AG20443 (cell line): Measurements from ENCODE around the gene RASSF6.
A peak's percentile ranks its signal among the peaks of the same experiment; 100 is the strongest.
"Not testable (repeated sequence)": the region's sequence is repeated elsewhere in the genome, so short reads cannot be mapped to it uniquely, and the experiment has no call there.

Experiments
- DNase-seq: peaks from one replicate; pipeline ENCODE4 v3.0.0; 2012; ENCODE audit warnings: low spot score, mixed read lengths

Gene RASSF6

DNA sequence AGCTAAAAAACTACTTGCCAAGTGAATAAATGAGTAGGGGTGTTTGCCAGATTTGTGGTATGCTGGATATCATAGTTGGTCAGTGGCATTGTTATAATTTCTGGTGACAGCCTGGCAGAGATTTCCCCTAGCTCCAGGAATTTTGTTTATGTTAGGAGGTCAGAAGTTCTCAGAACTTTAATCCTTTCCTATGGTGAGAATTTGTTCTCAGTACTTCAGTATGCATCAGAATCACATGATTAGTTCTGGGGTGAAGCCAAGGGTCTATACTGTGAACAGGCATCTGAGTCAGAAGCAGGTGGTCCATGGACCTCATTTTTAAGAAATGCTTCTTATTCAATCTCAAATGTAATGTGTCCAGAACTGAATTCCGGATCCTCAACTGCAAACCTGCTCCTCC is 10.5 kb downstream of the RASSF6 start:
- DNase-seq = no peak

DNA sequence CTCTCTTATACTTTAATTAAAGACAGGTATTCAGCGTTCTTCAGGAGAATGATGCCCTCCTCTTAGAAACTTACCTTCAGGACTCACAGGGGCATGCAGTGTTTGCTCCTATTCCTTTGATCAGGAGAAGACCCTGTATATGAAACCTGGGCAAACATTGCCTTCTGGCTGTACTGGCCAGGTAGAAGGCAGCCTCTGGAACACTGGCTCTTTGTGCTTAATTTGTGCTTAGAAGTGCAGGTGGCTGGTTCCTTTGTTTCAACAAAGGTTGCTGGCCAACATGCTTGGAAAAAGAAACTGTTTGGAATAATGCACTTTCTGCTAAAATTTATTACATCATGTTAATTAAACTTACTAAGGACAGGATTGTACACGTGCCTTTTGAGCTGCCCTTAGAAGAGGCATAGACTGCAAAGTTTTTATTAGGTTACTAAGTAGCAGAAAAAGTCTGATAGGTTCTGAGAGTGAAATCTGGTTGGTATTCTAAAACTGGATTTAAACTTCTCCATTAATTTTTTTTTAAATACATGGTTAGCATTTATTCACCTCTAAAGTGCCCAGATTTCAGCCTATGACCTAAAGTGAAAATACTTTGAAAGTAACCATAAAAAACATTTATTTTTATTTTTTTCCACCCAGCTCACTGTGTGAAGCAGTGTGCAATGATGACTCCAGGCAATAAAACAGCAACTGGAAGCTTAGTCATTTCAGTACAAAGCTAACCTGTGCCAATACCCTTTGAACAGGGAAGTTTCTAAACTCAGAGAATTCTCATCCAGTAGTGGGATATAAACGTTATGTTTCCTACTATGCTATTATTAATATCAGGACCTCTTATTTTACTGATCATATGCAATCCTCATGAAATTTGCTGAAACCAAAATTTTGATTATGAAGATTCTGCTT is 11.3 kb downstream of the RASSF6 start:
- DNase-seq = no peak

DNA sequence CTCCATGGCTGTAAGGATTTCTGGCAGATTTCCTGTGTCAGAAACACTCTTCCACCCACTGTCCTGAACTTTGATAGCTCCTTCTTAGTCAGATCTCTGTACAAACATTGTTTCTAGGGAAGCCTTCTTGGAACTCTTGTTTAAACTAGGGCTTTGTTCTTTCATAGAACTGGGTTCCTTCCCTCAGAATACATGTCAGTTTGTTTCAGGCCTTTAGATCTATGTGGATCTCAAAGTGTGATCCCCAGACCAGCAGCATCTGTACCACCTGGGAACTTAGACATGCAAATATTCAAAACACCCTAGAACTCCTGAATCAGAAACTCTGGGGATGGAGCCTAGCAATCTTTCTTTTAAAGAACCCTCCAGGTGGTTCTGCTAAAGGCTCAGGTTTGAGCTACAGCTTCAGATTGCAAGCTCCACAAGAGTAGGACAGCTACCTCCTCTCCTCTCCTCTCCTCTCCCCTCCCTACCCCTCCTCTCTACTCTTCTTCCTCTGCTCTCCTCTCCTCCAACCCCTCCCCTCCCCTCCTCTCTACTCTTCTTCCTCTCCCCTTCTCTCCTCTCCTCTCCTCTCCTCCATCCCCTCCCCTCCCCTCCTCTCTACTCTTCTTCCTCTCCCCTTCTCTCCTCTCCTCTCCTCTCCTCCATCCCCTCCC is 12.7 kb downstream of the RASSF6 start:
- DNase-seq = no peak

DNA sequence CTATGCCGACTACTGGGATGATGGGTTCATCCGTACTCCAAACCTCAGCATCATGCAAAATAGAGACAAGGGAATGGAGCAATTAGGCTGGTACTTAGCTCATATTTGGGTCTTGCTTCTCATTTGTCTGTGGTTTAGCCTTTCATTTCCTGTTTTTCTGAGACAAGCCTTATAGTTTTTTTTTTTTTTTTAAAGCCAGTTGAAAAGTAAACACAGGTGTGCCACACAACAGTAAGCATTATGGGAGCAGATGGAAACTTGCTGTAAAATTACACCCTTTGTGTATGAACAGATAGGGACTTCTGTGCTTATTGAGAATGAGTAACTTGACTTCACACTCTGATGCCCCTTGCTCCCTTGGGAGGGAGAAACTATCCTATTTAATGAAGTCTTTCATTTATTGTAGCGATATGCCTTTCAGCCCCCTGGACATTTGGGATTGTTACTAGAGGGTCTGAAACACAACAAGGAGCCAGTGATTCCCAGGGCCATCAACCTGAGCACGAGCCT is 13.7 kb downstream of the RASSF6 start:
- no peak for DNase-seq

DNA sequence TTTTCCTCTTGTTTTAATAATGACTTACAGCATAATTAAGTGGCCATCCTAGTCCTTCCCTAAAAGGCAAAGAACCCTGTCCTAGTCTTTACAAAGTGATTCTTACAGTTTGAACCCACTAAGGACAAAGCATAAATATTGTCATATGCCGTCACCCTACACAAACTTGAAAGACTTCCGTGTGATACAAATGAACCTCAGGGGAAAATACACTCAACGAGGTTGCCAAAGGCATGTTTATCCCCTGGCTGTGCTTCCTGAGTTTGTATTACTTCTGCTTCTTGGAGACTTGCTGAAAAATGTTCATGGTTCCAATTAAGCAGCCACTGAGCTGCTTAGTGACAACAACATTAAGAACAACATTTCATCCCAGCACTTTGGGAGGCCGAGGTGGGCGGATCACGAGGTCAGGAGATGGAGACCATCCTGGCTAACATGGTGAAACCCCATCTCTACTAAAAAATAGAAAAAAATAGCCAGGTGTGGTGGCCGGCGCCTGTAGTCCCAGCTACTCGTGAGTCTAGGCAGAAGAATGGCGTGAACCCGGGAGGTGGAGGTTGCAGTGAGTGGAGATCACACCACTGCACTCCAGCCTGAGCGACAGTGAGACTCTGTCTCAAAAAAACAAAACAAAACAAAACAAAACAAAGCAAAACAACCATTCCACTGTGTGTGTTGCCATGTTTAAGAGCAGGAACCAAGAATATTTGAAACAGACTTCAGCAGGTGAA is 16.2 kb downstream of the RASSF6 start:
- DNase-seq = no peak

DNA sequence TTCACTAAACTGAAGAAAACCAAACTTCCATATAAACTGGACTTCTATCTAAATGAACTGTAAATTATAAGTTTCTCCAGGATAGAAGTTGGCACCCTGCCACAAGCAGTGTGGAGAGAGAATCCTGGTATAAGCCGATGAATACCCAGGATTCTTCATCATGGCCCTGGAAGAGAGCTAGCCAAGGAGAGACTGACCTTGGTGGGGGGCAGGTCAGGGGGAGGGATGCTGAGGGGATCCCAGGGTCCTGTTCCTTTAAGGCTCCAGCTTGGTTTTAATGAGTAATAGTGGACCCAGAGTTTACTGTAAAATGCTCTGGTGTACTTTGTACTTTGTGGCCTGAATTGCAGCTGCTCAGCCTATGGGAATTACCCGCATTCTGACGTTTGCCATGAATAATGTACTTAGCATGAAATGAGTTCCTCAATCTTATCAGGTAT is 16.9 kb downstream of the RASSF6 start:
- DNase-seq = no peak

DNA sequence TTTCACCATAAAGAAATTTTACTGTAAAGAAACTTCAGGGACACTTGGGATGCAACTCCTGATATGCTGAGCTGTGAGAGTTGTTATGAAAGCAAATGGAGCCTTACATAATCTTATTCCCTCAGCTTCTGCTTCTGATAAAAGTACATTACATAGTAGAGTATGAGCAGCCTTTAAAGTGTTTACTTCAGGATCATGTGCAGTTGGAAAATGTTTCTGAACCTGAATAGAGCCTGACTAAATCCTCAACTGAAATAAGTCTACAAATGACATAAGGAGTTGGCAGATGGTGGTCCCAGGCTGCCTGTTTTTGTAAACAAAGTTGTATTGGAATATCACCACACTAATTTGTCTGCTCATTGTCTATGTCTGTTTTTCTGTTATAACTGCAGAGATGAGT is 19.3 kb downstream of the RASSF6 start:
- no peak for DNase-seq

DNA sequence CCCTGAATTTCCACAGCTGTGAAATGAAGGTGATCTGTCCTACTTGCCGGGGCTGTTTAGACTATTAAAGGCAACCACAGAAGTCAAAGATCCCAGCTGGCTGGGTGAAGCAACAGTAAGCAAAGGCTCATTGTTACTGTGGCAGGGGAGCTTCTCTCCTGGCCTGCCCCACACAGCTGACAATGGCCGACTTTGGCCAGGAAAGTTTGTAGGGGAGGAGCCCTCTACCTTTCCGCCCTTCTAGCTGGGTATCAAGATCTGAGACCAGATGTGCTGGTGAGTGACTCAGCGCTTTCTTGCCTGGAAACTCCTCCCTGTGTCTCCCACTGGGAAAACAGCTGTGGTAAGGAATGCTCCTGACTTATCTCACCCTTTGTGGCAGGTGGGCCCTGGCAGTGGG is 21.1 kb downstream of the RASSF6 start:
- DNase-seq = peak; percentile 14

DNA sequence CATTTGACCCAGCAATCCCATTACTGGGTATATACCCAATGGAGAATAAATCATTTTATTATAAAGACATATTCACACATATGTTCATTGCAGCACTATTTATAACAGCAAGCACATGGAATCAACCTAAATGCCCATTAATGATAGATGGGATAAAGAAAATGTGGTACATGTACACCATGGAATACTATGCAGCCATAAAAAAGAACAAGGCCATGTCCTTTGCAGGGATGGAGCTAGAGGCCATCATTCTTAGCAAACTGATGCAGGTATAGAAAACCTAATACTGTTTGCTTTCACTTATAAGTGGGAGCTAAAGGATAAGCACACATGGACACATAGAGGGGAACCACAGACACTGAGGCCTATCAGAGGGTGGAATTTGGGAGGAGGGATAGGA is 22.6 kb downstream of the RASSF6 start:
- DNase-seq = no peak

DNA sequence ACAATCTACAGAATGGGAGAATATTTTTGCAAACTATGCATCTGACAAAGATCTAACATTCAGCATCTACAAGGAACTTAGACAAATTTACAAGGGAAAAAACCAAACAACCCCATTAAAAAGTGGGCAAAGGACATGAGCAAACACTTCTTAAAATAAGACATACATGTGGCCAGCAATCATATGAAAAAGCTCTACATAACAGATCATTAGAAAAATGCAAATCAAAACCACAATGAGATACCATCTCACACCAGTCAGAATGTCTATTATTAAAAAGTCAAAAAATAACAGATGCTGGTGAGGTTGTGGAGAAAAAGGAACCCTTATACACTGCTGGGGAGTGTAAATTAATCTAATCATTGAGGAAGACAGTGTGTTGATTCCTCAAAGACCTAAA is 23.1 kb downstream of the RASSF6 start:
- DNase-seq = not testable (repeated sequence)

DNA sequence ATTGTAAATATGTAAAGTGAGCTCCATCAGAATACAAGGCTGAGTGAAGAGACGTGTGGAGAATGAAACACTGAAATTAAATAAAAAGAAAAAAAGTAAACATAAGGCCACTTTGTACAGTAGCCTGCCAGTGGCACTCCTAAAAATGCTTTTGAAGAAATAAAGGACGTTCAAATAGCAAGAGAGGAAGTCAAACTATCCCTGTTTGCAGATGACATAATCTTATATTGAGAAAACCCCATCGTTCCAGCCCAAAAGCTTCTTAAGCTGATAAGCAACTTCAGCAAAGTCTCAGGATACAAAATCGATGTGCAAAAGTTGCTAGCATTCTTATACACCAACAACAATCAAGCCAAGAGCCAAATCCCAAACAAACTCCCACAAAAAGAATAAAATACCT is 24.2 kb downstream of the RASSF6 start:
- DNase-seq = no peak

DNA sequence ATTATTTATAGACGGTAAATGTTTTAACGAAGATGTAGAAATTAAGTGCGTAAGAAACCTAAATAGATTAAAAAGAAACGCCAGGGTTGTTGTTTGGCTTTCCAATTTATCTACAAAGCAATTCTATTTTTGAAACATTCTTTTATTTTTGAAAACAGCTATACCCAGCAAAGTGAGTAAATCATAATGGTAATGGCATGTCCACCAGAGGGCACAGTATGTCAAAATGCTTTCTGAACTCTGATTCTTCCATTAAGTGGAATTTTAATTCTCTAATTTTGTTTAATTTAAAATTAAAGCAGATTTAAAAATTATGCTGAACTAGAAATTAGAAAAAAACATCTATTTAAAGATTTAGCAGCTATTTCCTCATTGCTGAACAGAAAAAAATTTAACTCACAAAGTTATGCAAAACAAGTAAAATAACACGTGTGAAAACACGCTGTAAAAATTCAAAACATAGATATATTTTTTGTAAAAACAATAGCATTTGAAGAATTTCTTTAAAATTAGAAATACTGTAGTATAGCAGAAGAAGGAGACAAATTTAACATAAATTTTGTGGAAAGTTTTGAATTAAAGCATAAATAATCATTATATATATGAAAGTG is 26.5 kb downstream of the RASSF6 start:
- DNase-seq = peak; percentile 21

DNA sequence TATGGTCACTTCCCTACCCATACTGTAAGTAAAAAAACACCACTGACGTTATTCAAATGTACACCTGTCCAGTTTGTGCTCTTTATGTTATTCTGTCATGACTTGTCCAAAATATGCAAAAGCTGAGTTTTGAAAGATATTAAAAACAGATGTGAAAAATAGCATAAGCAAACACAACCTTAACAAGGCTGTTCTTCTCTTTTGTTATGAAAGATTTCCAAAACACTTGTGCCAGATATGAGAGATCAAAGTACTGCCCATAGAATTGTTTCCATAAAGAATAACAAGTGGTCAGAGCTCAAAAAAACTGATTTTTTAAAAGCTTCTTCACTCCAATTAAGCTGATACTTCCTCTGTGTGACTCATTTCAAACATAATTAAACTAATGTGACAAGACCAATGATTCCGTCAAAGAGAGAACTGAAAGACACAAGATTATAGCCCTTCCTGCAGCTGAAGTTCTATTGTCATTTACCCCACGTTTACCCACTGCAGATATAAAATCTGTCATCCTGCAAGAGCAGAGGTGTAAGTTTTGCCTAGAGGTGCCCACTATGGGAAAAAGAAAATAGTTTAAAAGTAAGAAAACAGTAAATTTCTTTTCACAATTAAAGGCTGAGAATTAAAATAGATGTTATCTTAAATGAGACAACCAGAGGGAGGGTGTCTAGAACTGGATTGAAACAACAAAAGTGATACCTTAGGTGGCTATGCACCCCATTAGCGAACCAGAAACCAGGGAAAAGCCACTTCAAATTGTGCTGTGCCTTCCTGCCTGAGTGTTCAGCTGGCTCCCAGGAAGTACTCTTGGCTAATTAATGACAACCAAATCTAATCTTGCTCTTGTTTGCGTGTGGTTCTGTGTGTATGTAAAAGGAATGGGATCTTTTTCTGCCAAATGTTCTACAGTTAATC is 30.1 kb downstream of the RASSF6 start:
- no peak for DNase-seq

DNA sequence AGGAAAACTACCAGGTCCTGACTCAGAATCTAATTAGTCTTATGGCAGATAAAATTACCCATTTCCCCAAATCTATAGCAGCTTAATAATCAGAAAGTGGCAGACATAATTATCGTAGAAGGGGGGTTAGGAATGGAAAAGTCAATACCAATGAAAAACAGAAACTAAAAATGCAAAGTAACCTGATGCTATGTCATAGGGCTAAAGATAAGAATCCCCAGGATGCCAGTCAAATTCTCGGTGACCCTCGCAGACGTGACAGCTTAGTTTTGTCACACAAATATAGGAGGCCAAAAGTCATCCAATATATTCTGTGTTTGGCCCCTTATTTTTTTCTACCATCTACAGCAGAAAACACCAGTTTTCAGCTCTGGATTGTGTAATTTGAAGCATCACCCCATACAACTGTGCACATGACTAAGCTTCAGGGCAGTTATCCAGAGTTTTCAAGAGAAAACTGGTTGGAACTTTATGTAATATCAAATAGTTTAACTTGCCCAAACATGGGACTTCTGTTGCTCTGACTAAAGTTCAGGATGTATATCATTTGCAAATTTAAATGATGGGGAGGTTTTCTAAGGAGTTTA is 30.9 kb downstream of the RASSF6 start:
- peak; percentile 61 for DNase-seq

DNA sequence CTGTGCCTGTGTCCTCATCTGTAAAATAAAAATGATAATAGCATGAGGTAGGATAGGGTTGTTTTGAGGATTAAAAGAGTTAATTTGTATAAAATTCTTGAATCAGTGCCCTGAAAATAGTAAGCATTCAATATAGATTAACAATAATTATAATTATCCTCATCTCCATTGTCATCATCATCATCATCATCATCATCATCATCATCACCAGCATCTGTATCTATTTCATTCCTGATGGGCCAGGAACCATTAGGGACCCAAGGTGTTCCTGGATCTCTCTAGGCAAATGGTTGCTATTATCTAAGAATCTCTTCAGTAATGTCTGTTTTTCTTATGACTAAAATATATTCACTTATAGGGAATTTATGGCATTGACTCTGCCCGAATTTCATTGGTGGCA is 31.6 kb downstream of the RASSF6 start:
- no peak for DNase-seq

DNA sequence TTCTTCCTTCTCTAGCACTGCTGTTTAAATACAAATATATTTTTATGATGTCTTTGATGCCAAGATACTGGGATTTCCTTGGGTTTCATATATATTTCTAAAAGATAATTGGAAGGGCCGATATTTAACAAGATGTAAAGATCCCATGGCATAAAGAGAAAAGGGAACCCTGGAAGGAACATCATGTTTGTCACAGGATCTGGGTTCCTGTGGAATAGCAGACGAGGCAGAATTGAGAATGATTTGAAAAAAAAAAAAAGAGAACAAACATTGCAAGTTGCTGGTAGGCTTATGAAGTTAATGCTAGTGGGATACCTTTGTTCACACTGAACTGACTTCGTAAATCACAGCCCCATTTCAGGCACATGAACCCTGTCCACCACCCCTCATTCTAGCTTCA is 33.6 kb downstream of the RASSF6 start:
- DNase-seq = no peak

DNA sequence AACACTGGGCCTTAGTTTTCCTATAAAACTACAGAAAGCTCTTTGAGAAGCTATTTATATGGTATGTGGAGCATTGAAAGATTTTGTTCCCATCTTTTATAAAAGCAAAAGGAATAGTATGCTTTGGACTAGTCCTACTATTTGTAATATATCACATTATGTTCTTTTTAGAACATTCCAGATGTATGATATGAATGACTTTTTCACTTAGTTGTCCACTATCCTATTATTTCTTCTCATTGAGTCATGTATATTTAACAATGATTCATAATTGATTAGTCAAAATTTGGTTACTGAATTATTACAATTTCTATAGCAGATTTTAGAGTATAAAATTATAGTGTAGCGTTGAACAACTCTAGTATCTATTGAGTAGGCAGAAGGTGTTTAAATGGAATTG is 34.2 kb downstream of the RASSF6 start:
- DNase-seq = no peak

DNA sequence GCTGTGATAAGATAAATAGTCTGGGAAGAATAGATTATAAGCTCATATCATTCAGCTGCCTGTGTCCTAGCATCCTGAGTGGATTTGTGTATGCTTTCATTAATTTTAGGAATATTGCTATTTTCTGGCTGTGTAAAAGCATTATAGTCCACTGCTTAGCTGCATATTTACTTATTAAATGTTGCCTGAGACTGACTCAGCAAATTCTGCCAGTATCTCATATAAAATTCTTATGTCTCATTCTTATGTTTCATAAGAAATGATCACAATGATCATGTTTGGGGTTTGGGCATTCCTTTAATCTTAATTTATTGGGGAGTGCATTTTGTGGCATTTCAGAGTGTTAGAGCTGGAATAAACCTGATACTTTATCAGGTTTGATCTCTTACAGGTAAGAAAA is 34.9 kb downstream of the RASSF6 start:
- DNase-seq = no peak

DNA sequence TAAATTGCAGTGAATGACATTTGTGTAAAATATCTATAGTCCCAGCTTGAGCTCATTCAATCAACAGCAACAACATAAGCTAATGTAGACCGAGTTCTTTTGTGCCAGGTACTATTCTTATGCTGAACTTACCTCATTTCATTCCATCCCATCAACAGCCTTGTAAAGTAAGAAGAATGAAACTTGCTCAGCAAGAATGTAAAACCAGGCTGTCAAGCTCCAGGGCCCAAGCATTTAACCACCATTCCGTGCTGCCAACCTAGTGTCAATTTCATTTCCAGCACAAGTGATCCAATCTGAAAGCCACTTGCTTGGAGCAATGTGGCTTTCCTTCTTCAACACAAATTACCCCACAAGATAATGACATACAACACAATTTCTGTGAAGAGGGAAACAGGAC is 36.6 kb downstream of the RASSF6 start:
- no peak for DNase-seq

DNA sequence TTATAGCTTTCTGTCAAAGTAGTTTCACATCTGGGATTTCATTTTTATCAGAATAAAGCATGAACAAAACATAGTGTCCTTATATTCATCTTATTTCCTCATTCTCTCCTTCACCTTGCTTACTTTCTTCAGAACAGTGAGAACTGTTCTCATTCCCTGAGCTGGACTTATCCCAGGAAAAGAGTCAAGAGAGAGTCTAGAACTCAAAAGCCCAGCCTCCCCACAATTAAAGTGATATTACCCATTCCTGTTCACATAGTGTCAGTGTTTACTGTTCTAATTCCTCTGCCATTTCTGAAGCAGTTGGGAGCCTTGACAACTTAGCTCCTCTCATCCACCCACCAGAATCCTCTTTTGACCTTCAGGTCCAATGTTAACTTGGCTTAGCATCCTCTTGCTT is 42.9 kb downstream of the RASSF6 start:
- DNase-seq = no peak

DNA sequence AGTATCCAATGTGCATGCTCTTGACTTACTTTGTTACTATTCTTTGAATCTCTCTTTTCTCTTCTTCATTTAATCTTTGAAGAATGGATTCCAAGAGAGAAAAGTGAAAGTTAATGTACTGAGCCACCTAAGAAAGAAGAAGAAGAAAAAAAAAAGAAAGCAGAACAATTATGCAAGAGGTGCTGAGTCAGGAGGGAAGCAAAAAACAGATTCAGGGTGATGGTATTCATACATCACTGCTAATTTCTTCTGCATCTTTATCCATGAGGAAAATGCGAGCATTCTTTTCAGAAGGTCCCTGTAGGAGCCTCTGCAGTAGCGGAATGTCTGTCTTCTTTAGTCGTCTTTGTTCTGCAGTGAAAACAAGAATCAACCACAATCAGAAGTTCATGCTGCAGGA is 43.9 kb downstream of the RASSF6 start:
- no peak for DNase-seq
